Hepatic stellate cell (primary cell): ENCODE results near the gene RIT2.
"Not testable (repeated sequence)": the region's sequence is repeated elsewhere in the genome, so short reads cannot be mapped to it uniquely, and the experiment has no call there.

Source experiments
- DNase-seq: peaks from one replicate; pipeline ENCODE4 v3.0.0; 2011; ENCODE audit warnings: low spot score

The RIT2 gene

DNA sequence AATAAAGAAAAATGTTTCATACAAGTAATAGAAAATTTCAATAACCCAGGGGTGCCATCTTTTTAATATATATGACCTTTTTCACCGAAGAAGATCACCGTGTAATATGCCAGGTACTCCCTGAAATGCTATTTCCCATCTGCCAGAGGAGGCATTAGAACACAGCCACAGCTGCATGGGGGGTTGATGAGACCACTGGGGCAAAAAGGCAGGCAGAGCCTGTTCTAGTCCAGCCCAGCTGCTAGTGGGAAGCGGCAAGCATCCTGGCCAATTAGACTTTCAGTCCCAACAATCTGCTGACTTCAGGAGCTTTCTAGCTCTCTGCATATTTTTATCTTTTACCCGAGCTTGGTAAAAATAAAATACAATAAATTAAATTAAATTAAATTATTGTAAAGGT is 362.6 kb downstream of the RIT2 start:
- DNase-seq = no peak

- DNase-seq = no peak
Observed at GRCh38 chr18:42746794-42747193, 368.7 kb downstream of the RIT2 start.

- no peak for DNase-seq
Observed at GRCh38 chr18:42745931-42746330, 369.6 kb downstream of the RIT2 start.

DNA sequence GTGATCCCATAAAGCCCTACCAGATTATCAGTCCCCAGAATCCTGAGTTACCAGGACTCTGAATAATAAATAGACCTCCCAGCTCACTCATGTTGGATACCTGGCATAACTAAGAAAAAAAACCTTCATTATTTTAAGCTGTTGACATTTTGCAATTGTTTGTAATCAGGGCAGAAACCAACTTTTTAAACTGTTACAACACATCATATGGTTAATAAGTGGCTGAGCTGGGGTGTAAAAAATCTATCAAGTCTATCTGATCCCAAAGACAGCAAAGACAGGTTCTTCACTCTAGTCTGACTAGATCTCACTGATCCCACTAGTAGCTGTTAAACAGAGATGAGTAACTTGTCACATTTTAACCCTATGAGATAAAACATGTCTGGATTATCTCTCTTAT is 370.3 kb downstream of the RIT2 start:
- no peak for DNase-seq

DNA sequence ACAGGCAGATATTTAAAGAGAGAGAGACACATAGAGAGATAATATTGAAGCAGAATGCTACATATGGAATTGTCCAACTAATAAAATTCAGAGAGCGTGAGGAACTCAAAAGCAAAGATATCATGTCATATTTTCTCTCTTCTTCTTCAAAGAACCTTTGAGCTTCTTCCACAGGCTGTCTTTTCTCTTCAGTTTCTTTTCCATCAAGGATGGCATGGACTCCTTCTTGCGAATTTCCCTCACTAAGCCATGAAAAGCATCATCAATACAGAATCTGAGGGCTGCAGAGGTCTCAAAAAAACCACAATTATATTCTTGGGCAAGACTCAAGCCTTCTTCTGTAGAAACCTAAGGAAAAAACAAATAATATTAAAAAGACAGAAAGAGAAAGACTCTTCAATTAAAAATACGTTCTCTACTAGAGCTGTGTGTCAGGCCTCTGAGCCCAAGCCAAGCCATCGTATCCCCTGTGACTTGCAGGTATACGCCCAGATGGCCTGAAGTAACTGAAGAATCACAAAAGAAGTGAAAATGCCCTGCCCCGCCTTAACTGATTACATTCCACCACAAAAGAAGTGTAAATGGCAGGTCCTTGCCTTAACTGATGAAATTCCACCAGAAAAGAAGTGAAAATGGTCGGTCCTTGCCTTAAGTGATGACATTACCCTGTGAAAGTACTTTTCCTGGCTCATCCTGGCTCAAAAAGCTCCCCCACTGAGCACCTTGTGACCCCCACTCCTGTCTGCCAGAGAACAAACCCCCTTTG is 371.9 kb downstream of the RIT2 start:
- DNase-seq = no peak

- no peak for DNase-seq
Observed at GRCh38 chr18:42742969-42743368, 372.5 kb downstream of the RIT2 start.

- no peak for DNase-seq
Observed at GRCh38 chr18:42742474-42742873, 373.0 kb downstream of the RIT2 start.

- DNase-seq = not testable (repeated sequence)
Observed at GRCh38 chr18:42741805-42742347, 373.6 kb downstream of the RIT2 start.

DNA sequence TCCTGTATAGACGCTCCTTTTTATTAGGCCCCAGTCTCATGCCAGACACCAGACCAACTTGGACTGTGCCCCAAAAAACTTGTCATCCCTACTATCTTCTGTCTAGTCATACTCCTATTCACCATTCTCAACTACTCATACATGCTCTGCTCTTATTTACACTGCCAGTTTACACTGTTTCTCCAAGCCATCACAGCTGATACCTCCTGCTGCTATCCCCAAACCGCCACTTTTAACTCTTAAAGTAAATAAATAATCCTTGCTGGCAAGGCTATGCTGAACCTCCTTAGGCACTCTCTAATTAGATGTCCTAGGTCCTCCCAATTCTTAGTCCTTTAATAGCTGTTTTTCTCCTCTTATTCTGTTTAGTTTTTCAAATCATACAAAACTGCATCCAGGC is 374.2 kb downstream of the RIT2 start:
- DNase-seq = not testable (repeated sequence)

DNA sequence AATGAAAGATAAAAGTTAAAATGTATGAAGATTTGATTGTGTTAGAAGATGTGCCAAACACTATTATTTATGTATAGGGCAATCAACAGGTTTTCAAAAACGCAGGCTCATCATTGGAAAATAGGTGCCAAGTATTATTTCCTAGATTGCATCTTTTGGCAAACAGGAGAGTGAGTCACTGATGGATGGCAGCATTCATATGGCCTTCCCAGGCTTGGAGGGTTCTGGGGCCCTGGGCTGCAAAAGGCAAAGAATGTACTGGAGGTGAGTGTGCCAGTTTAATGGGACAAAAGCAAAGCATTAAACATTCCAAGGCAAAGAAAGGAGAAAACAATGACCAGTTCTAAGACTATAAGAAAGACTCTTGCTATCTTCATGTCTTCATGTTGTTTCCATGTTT is 379.4 kb downstream of the RIT2 start:
- no peak for DNase-seq

GRCh38 chr18:42734520-42734919 is 381.0 kb downstream of the RIT2 start:
- DNase-seq = no peak

- DNase-seq = no peak
Observed at GRCh38 chr18:42730272-42730671, 385.2 kb downstream of the RIT2 start.

DNA sequence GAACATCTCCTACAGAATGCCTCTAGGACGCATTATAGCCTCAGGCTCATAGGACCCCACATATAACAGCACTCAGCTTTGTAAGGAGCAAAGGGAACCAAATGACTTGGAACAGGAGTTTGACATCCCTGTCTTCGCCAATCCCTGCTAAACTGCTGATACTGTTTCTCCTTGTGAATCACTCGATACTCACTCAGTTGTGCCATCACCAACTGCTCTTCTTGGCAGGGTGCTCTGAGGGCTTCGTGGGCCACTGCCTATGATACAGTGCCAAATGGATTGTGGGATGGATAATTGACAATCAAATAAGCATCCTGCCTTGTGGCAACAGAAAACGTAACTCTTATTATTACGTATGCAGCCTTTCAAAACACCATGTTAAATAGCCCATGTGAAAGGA is 396.3 kb downstream of the RIT2 start:
- no peak for DNase-seq

DNA sequence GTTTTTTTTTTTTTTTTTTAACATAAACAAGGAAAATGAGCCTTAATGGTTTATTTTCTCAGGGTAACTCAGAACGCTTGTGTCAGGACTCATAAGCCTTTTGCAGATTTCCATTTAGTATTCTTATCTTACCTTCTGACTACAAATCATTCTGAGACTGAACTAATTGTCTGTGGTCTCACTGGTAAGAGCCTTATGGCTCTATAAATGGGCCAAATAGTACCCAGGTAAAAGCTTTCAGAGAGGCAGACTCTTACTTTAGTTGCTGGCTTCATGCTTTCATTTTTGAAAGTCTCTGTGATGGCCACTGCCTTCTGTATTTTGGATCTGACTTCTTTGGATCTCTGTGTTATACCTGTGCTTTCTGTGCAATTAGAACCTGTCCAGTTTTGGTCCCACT is 403.4 kb downstream of the RIT2 start:
- DNase-seq = no peak

- DNase-seq = no peak
Observed at GRCh38 chr18:42707080-42707479, 408.4 kb downstream of the RIT2 start.

DNA sequence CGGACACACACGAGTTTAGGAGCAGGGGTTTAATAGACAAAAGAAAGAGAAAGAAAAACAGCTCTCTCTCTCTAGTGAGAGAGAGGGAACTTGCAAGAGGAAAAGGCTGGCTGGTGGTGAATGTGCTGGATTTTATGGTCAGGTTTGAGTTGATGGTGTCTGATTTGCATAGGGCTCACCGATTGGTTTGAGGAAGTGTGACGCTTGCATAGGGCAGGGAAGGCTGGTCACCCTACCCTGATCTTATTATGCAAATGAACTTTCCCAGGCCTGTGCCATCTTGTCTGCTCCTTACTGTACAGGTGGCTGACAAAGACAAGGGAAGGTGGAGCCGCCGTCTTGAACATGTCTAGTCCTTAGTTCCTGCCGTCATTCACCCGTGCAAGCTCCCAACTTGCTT is 408.9 kb downstream of the RIT2 start:
- no peak for DNase-seq

GRCh38 chr18:42706029-42706608 is 409.4 kb downstream of the RIT2 start:
- no peak for DNase-seq
